Activated naive CD4-positive, alpha-beta T cell treated with anti-CD3 and anti-CD28 coated beads, Interleukin-2, amount 50 U/mL, for 72 hours (primary cell): ENCODE measurements around the gene ZBTB8OS. TPM values are rescaled to one million over a fixed set of nuclear protein-coding genes. Genes with fewer than 3 reads are reported as not detected.

Experiments used
- total RNA-seq, 2 donors: library from RNA; stranded (reverse); gene quantifications; one replicate each; pipeline ENCODE4 v1.2.3, GENCODE V29; 2022

ZBTB8OS gene
- total RNA-seq, 2 donors from 2014 or later: 53.2 to 58.5 TPM

Other genes with a start within 250 kb of the ZBTB8OS start
- gene ZBTB8B, start 185.5 kb downstream of the ZBTB8OS start, total RNA-seq: not detected
- under 1 TPM; 0.16 to 0.18 TPM for gene ZBTB8A, start 111.1 kb downstream of the ZBTB8OS start, total RNA-seq
- gene RBBP4, start 658 bp upstream of the ZBTB8OS start, total RNA-seq: 100 to 1,000 TPM; 346 to 359 TPM
- not detected for gene SYNC, start 52.2 kb upstream of the ZBTB8OS start, total RNA-seq
- 100 to 1,000 TPM; 217 to 236 TPM for gene YARS1, start 166.8 kb upstream of the ZBTB8OS start, total RNA-seq
- gene S100PBP, start 167.1 kb upstream of the ZBTB8OS start, total RNA-seq: 10 to 100 TPM; 41.5 to 73.0 TPM
- gene FNDC5, start 220.4 kb upstream of the ZBTB8OS start, total RNA-seq: not detected
- gene HPCA, start 235.9 kb upstream of the ZBTB8OS start, total RNA-seq: under 1 TPM; 0.35 to 0.87 TPM